BLaER1 treated with 17β-estradiol and CSF1 and Interleukin-3, amounts not matched to agents 10 nM and 100 nM (cell line): ENCODE data around the gene IFI35.

ENCODE experiments used
- H3K27ac ChIP-seq, 11 experiments: shearing (Covaris generic); formaldehyde crosslinking; 2 replicates each; pipeline ENCODE4 v1.8.1; 2022
- H3K27me3 ChIP-seq, 11 experiments: shearing (Covaris generic); formaldehyde crosslinking; 2 replicates each; pipeline ENCODE4 v1.8.1; 2022
- H3K36me3 ChIP-seq, 11 experiments: shearing (Covaris generic); formaldehyde crosslinking; 2 replicates each; pipeline ENCODE4 v1.8.1; 2022
- H3K4me1 ChIP-seq, 10 experiments: shearing (Covaris generic); formaldehyde crosslinking; 2 replicates each; pipeline ENCODE4 v1.8.1; 2022
- H3K4me2 ChIP-seq, 11 experiments: shearing (Covaris generic); formaldehyde crosslinking; 2 replicates each; pipeline ENCODE4 v1.8.1; 2022
- H3K4me3 ChIP-seq, 10 experiments: shearing (Covaris generic); formaldehyde crosslinking; 2 replicates each; pipeline ENCODE4 v1.8.1; 2022
- H3K9ac ChIP-seq, 11 experiments: shearing (Covaris generic); formaldehyde crosslinking; 2 replicates each; pipeline ENCODE4 v1.8.1; 2022
- H3K9me3 ChIP-seq, 11 experiments: shearing (Covaris generic); formaldehyde crosslinking; replicated peaks in 1 of 11; 2 replicates each; pipeline ENCODE4 v1.8.1; 2022
- H4K20me1 ChIP-seq, 11 experiments: shearing (Covaris generic); formaldehyde crosslinking; 2 replicates each; pipeline ENCODE4 v1.8.1; 2022
- Cebpa-rat ChIP-seq, 11 experiments: shearing (Covaris generic); IDR thresholded peaks; 2 replicates each; pipeline ENCODE4 v1.8.1; 2022

Gene IFI35

DNA sequence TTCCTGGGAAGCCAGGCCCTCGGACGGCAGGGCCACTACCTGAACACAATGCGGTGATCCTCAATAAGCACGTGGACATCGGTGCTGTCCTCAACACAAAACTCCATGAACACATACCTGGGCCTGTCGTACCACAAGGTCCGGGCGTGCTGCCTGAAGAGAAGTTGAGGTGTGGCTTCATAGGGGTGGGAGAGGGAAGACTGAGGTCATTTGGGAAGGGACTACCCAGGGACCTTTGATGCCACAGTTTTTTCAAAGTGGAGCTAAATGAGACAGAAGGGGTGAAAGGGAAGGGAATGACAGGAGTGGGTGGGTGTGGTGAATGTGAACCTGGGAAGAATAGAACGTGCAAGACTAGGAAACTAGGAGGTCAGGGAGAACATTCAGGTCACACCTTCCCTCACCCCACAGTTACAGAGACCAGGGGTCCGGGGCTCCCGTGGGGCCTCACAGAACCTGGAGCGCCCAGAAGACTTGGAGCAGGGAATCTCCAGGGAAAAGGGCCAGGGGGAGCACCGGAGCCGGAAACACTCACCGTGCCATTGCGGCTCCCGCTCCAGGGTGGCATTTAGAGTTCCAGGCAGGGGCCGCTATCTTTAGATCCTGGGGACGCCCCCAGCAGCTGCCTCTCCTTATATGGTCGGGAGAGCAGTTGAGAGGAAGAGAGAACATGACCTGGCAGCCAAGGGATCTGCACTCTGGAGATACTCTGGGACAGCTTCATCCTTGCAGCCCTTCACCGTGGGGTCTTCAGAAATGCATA, 26.9 kb upstream of the IFI35 start, which contains the start of gene PTGES3L:
Gene PTGES3L, minus strand, starts transcription at position 570 of the 763 bp plus-strand sequence. Its CDS starts 27 bp downstream, at position 543.
- H3K27me3 ChIP-seq, result no peaks in the 10 kb centered on the region
- H4K20me1 ChIP-seq, result peaks cover 0 to 20% (median 5%) of the 10 kb centered on the region in 11 experiments; a peak in 8 of 22 replicates
- TF ChIP-seq Cebpa-rat (IDR thresholded peaks at IDR 0.05), result no peak
- peak within 1 kb of the TSS; percentile 89 to 100 (median 97) for H3K4me3 ChIP-seq
- peak within 1 kb of the TSS; percentile 89 to 99 (median 95) for H3K4me2 ChIP-seq
- H3K36me3 ChIP-seq, result peaks cover 0 to 10% (median 0%) of the 10 kb centered on the region in 11 experiments; a peak in 3 of 22 replicates
- peak within 1 kb of the TSS; percentile 80 to 93 (median 84) for H3K9ac ChIP-seq
- no peaks in the 10 kb centered on the region for H3K9me3 ChIP-seq
- peak within 1 kb of the TSS; percentile 55 to 88 (median 80) for H3K27ac ChIP-seq
- H3K4me1 ChIP-seq, result peaks cover 54 to 71% (median 66%) of the 10 kb centered on the region in 10 experiments

DNA sequence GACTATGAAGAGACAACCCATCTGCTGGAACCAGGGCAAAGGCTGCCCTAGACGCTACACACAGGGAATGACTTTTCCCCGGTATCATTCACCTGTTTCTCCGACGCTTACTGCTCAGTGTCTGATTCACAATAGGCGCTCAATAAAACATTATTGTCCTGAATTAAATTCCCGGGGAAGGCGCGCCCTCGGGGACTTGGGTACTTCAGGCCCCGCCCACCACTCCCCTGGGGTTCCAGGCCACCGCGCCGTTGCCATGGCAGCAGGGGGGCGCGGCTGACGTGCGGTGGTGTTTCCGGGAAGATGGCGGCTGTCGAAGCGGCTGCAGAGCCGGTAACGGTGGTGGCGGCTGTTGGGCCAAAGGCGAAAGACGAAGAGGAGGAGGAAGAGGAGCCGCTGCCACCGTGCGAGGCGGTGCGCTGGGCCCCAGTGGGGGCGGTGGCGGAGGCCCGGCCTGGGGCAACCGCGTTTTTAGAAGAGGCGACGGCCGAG, 26.3 kb upstream of the IFI35 start, which contains the start of gene RUNDC1:
Gene RUNDC1, plus strand, starts transcription at position 292 of the 492 bp plus-strand sequence. Its CDS starts 12 bp downstream, at position 304.
- Histone ChIP-seq H3K4me1 (peaks cover 55 to 71% (median 65%) of the 10 kb centered on the region in 10 experiments), H3K36me3 (peaks cover 0 to 10% (median 0%) of the 10 kb centered on the region in 11 experiments; a peak in 3 of 22 replicates), H3K9ac (peak within 1 kb of the TSS; percentile 80 to 93 (median 84)), H4K20me1 (peaks cover 0 to 20% (median 5%) of the 10 kb centered on the region in 11 experiments; a peak in 8 of 22 replicates), H3K4me3 (peak within 1 kb of the TSS; percentile 89 to 100 (median 97)), H3K27me3 (no peaks in the 10 kb centered on the region), H3K9me3 (no peaks in the 10 kb centered on the region), H3K4me2 (peak within 1 kb of the TSS; percentile 89 to 99 (median 95)), H3K27ac (peak within 1 kb of the TSS; percentile 55 to 88 (median 80))
- TF ChIP-seq Cebpa-rat (IDR thresholded peaks at IDR 0.05), result no peak

DNA sequence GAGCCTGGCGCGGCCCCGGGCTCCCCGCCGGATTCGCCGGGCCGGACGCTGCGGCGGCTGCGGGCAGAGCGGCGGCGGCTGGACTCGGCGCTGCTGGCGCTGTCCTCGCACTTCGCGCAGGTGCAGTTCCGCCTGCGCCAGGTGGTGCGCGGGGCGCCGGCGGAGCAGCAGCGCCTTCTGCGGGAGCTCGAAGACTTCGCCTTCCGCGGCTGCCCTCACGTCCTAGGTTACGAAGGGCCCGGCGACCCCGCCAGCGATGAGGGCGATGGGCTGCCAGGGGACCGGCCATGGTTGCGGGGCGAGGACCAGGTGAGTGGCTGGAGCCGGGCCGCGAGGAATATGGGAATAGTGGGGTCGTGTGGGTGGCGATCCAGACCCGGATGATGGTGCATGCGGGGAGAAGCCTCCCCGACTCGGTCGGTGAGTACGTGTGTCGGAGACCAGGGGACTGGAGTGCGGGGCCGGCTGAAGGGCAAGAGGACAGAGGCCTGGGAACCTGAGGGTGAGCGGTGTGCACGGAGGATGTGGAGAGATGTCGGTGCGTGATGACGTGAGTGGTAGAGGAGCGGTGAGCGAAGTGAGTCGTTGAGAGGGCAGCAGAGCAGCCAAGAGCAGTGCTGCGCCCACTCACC, 25.7 kb upstream of the IFI35 start:
- peaks cover 0 to 20% (median 5%) of the 10 kb centered on the region in 11 experiments; a peak in 8 of 22 replicates for H4K20me1 ChIP-seq
- H3K27ac ChIP-seq, result peak overlapping the region; percentile 55 to 88 (median 80)
- H3K36me3 ChIP-seq, result peaks cover 0 to 11% (median 4%) of the 10 kb centered on the region in 11 experiments; a peak in 11 of 22 replicates
- no peaks in the 10 kb centered on the region for H3K27me3 ChIP-seq
- peaks cover 54 to 71% (median 65%) of the 10 kb centered on the region in 10 experiments for H3K4me1 ChIP-seq
- no peaks in the 10 kb centered on the region for H3K9me3 ChIP-seq
- TF ChIP-seq Cebpa-rat (IDR thresholded peaks at IDR 0.05), result no peak
- H3K4me3 ChIP-seq, result peak overlapping the region; percentile 89 to 100 (median 97)
- peak overlapping the region; percentile 80 to 93 (median 84) for H3K9ac ChIP-seq
- peak overlapping the region; percentile 89 to 99 (median 95) for H3K4me2 ChIP-seq

DNA sequence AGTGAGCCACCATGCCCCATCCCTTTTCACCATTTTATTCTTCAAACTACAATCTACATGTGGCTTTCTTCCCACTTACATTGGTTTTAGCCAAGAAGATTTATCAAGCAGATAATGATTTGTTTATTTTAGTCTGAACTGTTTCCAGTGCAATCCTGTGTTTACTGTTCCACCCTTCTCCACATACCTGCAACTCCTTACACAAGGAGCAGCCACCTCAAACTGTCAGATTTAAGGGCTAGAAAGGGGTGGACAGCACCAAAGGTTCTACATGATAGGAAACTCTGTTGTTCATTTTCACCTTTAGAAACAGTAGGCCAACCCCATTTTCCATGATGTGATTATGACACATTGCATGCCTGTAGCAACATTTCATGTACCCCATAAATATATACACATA, 24.3 kb upstream of the IFI35 start:
- TF ChIP-seq Cebpa-rat (IDR thresholded peaks at IDR 0.05), result no peak
- peak overlapping the region; percentile 89 to 99 (median 95) for H3K4me2 ChIP-seq
- H3K9ac ChIP-seq, result peak overlapping the region in 9 of 11 experiments; percentile 80 to 93 (median 84); a peak in 10 of 22 replicates
- no peaks in the 10 kb centered on the region for H3K27me3 ChIP-seq
- H3K36me3 ChIP-seq, result peaks cover 5 to 25% (median 17%) of the 10 kb centered on the region in 11 experiments
- H3K9me3 ChIP-seq, result no peaks in the 10 kb centered on the region
- peaks cover 63 to 72% (median 66%) of the 10 kb centered on the region in 10 experiments for H3K4me1 ChIP-seq
- H3K27ac ChIP-seq, result no peak overlapping the region
- peak overlapping the region; percentile 89 to 100 (median 97); a peak in 15 of 20 replicates for H3K4me3 ChIP-seq
- H4K20me1 ChIP-seq, result peaks cover 0 to 20% (median 5%) of the 10 kb centered on the region in 11 experiments; a peak in 8 of 22 replicates

DNA sequence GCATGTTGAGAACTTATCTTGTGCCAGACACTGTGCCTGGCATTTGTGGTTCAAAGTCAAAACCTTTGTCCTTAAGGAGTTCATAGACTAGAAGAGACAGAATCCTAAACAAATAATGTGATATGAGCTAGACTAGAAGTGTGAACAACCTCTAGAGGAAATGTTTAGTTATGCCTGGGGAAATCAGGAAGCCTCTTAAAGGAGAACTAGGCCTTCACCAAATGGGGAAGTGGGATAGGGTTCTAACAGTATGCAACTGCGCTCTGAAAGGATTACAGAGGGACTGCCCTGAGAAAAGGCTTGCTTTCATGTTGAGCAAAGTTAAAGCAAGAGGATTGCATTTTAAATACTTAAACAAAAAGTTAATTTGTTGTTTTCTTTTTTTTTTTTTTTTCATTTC, 21.4 kb upstream of the IFI35 start:
- H3K9me3 ChIP-seq, result no peaks in the 10 kb centered on the region
- H3K27me3 ChIP-seq, result no peaks in the 10 kb centered on the region
- peaks cover 34 to 54% (median 47%) of the 10 kb centered on the region in 11 experiments for H3K36me3 ChIP-seq
- peak overlapping the region; percentile 47 to 80 (median 76); a peak in 21 of 22 replicates for H3K27ac ChIP-seq
- peaks cover 52 to 76% (median 61%) of the 10 kb centered on the region in 10 experiments for H3K4me1 ChIP-seq
- H3K9ac ChIP-seq, result peak overlapping the region; percentile 18 to 69 (median 64); a peak in 20 of 22 replicates
- no peak for TF ChIP-seq Cebpa-rat (IDR thresholded peaks at IDR 0.05)
- H3K4me2 ChIP-seq, result peak overlapping the region; percentile 62 to 96 (median 86)
- peaks cover 0 to 20% (median 5%) of the 10 kb centered on the region in 11 experiments; a peak in 8 of 22 replicates for H4K20me1 ChIP-seq
- peak overlapping the region in 8 of 10 experiments; percentile 12 to 49 (median 36); a peak in 11 of 20 replicates for H3K4me3 ChIP-seq

DNA sequence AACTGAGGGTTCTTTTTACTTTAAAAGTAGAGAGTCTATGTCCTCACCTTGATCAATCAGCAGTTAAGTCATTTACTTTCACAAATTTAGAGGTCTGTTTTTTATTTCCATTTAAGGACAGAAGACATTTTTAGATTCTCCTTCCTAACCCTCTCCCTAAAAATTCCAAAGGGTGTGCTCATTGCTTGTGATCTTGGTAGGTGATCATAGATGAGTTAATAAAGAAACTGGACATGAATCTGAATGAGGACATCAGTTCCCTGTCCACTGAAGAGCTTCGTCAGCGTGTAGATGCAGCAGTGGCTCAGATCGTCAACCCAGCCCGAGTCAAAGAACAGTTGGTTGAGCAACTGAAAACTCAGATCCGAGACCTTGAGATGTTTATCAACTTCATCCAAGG, 17.4 kb upstream of the IFI35 start:
- H3K4me1 ChIP-seq, result peaks cover 27 to 58% (median 43%) of the 10 kb centered on the region in 10 experiments
- no peak overlapping the region for H3K4me2 ChIP-seq
- H3K4me3 ChIP-seq, result no peak overlapping the region
- no peak overlapping the region for H3K27ac ChIP-seq
- H3K9me3 ChIP-seq, result no peaks in the 10 kb centered on the region
- H3K36me3 ChIP-seq, result peaks cover 73 to 85% (median 83%) of the 10 kb centered on the region in 11 experiments
- H3K27me3 ChIP-seq, result no peaks in the 10 kb centered on the region
- peaks cover 0 to 8% (median 0%) of the 10 kb centered on the region in 11 experiments; a peak in 3 of 22 replicates for H4K20me1 ChIP-seq
- TF ChIP-seq Cebpa-rat (IDR thresholded peaks at IDR 0.05), result no peak
- H3K9ac ChIP-seq, result no peak overlapping the region

DNA sequence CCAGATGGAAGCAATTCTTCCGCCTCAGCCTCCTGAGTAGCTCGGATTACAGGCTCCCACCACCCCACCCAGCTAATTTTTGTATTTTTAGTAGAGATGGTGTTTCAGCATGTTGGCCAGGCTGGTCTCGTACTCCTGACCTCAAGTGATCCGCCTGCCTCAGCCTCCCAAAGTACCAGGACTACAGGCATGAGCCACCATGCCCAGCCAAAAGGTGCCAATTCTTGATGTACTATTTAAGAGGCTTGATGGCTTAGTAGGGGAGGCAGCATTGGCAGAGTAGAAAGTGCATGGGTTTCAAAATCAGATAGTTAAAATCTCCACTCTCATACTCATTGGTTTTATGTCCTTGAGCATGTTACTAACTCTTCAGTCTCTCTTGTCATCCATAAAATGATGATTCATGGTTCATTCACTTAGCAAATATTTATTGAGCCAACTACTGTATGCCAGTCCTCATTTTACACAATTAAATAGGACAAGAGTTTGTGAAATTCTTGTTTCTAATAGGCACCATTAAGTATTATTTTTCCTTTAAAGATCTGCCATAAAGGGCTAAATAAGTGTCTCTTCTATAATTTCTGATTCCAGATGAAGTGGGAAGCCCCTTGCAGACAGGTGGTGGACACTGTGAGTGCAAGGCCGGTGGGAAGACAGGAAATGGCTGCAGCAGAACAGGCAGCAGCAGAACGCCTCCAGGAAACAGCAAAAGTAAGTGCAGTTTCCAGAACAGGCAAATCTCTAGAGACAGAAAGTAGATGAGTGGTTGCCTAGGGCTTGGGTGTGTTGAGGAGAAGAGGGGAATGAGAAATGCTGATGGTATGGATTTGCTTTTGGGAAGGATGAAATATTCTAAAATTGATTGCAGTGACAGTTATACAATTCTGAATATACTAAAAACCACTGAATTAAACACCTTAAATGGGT, 16.6 kb upstream of the IFI35 start:
- Histone ChIP-seq H3K4me1 (peaks cover 19 to 49% (median 34%) of the 10 kb centered on the region in 10 experiments), H4K20me1 (peaks cover 0 to 8% (median 0%) of the 10 kb centered on the region in 11 experiments; a peak in 3 of 22 replicates), H3K4me3 (no peak overlapping the region), H3K9me3 (no peaks in the 10 kb centered on the region), H3K36me3 (peaks cover 80 to 94% (median 90%) of the 10 kb centered on the region in 11 experiments), H3K27me3 (no peaks in the 10 kb centered on the region), H3K27ac (peak overlapping the region in 1 of 11 experiments; percentile 4; a peak in 2 of 22 replicates), H3K4me2 (peak overlapping the region in 7 of 11 experiments; percentile 7 to 48 (median 22); a peak in 8 of 22 replicates), H3K9ac (peak overlapping the region in 5 of 11 experiments; percentile 3 to 51 (median 15); a peak in 3 of 22 replicates)
- no peak for TF ChIP-seq Cebpa-rat (IDR thresholded peaks at IDR 0.05)
